HS-5 (cell line): ENCODE results near the gene SLC2A4.

Source experiments
- DNase-seq: peaks from one replicate; pipeline ENCODE4 v3.0.0-alpha.2; 2012; ENCODE audit warnings: low read depth

The SLC2A4 gene

GRCh38 chr17:7306911-7307685 is 25.6 kb downstream of the SLC2A4 start, which contains the start of gene EIF5A:
Gene EIF5A, plus strand, starts transcription at chr17:7307628. Its CDS starts 2,008 bp downstream, at chr17:7309636.
- peak; percentile 100 for DNase-seq

- no peak for DNase-seq
These were observed 26.4 kb downstream of the SLC2A4 start for GRCh38 chr17:7307686-7308624.

DNA sequence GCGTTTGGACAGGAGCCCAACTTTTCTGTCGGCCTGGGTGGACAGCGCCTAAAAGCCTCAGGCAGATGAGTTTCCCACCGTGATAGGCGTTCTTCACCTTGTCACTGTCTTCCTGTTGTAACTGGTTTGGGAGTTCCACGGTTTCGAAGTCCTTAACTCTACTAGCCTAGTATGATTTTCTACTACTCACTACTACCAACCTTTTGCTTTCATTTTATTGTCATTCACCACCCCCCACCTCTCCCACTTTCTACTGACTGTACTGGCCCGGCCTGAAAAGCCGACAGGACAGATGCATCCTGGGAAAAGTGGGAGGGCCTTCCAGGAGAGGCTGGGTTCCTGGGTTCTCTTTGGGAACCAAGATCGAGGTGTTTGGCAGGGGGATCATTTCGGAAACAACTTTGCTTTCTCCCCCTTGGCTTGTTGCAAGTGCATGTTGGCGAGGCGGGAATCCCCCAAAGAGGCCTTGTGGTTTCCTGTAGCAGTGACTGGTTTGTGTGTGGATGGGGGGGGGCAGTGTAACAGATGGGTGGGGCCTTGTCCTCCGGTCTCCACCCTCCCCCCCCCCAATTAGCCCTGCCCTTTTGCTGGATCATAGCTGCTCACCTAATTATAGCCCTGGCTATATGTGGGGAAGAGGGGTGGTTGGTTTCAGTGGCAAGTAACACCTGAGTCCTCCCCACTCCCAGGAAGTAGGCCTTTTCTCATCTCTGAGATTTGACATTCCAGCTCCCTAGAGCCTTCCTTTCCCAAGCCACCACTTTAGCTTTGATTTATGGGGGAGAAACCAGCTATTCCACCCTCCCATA is 27.3 kb downstream of the SLC2A4 start:
- peak; percentile 76 for DNase-seq

DNA sequence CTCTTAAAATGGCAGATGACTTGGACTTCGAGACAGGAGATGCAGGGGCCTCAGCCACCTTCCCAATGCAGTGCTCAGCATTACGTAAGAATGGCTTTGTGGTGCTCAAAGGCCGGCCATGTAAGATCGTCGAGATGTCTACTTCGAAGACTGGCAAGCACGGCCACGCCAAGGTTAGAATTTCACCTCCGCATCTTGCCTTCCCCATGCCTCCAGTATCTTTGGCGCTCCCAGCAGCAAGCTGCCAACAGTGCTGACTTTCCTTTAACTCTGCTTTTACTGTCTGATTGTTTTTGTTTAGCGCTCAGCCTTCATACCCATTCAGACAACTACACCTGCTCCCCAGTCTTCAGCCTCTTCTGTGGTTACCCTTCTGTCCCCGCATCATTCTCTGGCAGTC is 28.1 kb downstream of the SLC2A4 start:
- no peak for DNase-seq

DNA sequence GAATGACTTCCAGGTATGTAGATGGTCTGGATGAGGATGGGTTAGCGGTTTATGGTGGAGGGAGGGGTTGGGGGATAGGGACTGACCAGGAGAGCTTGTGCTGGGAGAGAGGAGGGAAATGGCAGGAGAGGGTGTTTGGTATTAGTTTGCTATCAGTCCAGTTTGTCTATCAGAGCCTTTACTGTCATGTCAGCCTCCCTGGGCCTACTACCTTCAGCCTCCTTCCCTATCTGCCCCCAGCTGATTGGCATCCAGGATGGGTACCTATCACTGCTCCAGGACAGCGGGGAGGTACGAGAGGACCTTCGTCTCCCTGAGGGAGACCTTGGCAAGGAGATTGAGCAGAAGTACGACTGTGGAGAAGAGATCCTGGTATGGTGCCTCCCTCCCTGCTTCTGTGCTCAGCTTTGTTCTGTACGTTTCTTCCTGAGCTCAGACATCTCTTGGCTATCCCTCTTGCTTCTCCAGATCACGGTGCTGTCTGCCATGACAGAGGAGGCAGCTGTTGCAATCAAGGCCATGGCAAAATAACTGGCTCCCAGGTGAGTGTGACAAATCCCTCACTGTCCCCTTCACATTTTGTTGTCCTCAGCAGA is 29.7 kb downstream of the SLC2A4 start:
- no peak for DNase-seq

DNA sequence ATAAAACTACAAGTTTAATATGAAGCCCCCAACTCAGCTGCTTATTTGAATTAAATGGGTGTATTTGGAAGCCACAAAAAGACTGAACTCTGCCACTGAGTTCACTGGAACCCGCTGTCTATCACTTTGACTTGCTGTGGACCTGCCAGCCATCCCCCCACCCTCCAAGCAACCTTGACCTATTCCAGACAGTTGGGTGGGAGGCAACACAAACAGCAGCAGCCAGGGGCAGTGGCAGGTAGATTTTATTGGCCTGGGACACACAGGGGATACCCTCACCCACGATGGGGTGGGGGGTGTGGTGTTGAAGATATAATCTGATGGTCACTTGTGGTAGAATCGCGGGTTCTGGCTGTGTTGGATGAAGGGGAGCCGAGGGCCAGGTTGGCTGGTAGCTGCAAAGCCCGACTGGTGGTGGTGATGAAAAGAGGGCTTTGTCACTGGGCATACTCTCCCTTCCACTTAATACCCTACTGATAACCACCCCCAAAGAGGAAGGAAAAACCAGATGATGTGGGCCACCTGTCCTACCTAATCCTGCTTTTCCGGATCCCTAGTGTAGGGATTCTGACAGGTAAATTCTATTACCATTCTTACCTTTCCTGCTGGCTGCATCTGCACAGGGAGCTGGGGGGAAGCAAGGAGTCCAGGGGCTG is 31.0 kb downstream of the SLC2A4 start:
- DNase-seq, result no peak

GRCh38 chr17:7313088-7313889 is 31.8 kb downstream of the SLC2A4 start:
- no peak for DNase-seq

DNA sequence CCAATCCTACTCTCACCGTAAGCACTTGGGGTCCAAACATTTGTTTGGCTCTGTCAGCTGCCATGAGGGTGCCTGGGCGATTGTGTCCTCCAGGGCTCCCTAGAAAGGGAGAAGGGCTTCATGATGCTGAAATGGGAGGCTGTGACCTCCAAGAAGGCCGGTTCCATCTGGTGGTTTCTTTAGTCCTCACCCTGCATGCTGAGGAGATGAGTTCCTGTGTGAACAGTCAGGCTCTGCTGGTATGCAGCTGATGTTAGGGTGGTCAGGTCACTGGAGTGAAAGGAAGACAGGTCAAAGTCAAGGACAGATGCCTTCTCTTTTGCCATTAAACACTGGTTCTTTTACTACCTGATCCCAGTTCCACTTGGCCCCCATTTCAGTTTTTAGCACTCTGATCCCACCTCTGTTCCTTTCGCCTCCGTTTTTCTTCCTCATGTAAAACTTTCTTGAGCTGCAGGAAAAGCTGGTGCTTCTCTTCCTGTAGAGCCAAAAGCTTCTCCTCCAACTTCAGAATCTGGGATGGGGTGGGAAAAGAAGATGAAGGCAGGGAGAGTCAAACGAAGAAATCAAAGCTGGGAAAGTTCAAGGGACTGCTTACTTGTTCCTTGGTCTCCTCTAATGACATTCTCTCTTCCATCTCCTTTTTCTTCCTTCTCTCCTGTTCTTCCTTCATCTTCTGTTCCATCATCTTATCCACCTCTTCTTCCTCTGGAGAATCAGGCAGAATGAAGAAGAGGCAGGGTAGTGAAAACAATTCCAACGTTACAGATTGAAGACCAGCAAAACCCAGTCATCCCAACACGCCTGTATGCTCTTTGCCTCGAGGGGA is 32.6 kb downstream of the SLC2A4 start:
- no peak for DNase-seq

GRCh38 chr17:7314719-7315569 is 33.4 kb downstream of the SLC2A4 start, which contains the start of gene GPS2:
Gene GPS2, minus strand, starts transcription at chr17:7315360. Its CDS starts 308 bp downstream, at chr17:7315052.
- DNase-seq, result no peak

DNA sequence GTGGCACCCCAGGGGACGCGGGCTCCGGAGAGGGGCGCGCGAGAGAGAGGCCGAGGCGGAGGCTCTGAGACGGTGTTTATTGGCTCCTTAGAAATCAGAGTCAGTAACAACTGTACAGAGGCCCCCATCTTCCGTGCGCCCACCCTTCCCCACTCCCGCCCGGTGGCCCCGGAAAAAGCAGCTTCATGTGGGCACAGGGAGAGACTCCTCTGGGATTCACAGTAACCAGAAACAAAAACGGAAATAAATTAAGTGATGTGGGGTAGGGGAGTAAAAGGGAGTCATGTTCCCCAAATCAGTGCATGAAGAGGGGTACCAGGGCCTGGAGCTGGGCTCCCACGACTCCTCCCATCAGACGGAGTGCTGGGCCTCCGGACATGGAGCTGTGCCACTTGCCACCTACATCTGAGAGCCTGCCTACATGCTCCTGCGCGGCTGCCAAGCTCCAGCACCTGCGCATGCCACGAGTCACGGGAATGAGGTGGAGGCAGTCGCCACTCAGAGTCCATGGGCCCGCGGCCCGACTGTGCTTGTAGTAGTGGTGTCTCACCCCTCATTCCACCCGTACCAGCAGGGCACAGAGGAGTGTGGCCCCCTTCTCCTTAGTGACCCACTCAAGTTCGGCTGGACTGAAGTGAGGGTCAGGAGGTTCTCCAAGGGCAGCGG is 34.2 kb downstream of the SLC2A4 start:
- no peak for DNase-seq

DNA sequence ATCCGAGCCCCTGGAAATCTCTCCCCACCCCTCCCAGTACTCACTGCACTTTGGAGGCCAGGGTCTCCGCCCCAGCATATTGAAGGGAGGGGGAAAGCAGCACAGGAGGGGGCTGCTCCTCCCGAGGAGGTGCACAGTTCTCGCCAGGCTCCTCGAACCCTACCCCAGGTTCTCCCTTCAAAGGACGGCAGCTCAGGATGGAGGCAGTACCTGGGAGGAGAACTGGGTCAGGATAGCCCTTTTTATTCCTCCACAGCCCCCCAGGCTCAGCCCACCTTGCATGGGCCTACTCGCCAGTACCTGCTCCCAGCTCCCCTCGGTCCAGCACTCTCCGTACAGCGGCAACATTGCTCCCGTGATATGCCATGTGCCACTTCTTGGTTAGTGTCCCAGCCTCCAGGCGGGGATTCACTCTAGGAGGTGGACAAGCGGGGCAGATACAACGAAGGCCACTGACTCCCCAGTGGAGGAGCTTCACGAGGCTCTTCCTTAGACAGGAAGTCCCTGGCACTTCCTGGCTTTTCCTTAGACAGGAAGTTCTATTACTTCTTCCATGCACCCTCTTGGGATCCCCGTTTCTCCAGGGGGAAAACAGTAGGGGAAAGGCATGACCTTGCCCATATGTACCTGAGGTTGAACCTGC is 35.8 kb downstream of the SLC2A4 start:
- no peak for DNase-seq

DNA sequence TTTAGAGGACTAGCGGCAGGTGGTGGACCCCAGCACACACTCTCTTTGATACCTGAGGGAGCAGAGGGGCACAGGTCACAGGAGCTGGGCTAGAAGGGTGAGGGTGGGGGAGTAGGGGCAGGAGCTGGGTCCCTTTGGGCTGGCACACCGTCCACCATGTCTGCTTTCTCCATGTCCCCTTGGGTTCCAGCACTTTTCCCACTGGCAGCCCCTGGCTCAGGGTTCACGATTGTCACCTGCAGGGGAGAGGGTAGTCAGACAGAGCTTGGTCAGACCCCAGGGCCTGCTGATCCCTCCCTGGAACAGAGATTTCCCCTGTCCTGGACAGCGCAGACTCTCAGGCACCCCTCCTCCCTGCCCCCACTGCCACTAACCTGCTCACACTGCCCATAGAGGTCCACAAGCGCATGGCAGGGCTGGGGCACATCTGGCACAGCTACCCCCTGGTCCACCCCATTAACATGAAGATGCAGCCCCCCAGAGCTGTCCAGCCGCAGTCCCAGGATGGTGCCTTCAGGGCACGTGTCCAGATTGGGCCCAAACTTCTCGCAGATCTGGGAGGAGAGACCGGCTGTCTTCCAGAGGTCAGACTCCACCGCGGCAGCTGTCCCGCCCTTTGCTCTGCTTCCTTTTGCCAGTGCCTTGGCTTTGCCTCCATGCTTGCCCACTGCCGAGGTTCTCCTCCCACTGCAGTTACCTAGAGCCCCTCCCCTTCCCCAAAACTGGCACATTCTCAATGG is 36.8 kb downstream of the SLC2A4 start:
- DNase-seq, result no peak

DNA sequence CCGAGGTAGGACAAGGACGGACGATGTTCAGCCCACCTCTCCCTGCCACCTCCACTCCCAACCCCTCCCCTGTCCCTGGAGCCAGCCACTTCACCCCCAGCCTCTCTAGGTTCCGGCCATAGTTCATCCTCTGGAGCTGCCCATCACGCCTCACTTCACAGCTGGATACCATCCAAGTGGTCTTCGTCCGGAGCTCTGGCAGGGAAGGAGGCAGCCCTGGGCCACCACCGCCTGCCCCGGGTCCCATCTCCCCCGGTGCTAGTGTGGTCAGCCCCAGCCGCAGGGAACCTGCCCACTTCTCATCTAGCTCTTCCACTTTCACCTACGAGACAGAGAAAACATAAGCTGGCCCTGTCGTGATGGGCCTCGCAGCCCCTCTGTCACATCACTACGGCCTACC is 39.9 kb downstream of the SLC2A4 start:
- no peak for DNase-seq

DNA sequence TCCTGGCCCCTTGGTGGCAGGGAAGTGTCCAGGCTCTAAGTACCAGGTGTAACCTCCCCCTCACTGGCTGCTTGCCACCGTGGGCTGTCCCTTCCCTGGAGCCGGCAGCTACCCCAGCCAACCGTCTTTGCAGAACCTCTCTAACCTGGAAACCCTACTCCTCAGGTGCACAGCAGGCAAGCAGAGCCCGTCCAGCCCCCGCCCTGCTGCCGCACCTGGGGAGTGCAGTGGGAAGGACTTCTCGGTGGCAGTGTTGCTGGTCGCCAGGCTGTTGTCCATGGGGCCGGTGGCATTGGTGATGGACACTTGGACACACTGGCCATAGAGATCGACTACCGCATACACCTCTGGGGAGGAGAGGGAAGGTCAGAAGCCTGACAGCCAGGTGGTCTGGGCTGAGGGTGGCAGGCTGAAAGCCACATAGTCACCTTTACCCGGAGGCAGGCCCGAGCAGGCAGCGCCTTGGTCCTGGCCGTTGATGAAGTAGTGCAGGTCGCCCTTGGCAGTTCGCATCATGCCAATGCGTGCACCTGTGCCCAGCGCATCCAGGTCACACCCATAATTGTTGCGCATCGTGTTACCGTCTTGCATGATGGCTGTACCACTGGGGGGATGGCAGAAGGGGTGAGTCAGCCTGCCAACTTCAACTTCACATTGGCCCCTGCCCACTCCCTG is 41.1 kb downstream of the SLC2A4 start:
- no peak for DNase-seq

- no peak for DNase-seq
These were observed 42.4 kb downstream of the SLC2A4 start for GRCh38 chr17:7323731-7324437.
